IPS-15b (cell line): Measurements from ENCODE around the gene SULT1A1.
"Not testable (repeated sequence)": the region's sequence is repeated elsewhere in the genome, so short reads cannot be mapped to it uniquely, and the experiment has no call there.

Experiments used
- H3K27me3 ChIP-seq: one replicate; pipeline ENCODE4 v1.6.1; 2013; ENCODE audit warnings: low read length; ENCODE audit not compliant: control insufficient read depth, insufficient read depth
- H3K36me3 ChIP-seq: one replicate; pipeline ENCODE4 v1.6.1; 2013; ENCODE audit warnings: low read length; ENCODE audit not compliant: control insufficient read depth, insufficient read depth
- H3K4me1 ChIP-seq: one replicate; pipeline ENCODE4 v1.6.1; 2013; ENCODE audit warnings: mild to moderate bottlenecking, low read length; ENCODE audit not compliant: control insufficient read depth, insufficient read depth
- H3K4me3 ChIP-seq: one replicate; pipeline ENCODE4 v1.5.1; 2013; ENCODE audit warnings: low read depth, low read length
- H3K9ac ChIP-seq: one replicate; pipeline ENCODE4 v1.6.1; 2013; ENCODE audit warnings: low read depth, mild to moderate bottlenecking, low read length
- H3K9me3 ChIP-seq: one replicate; pipeline ENCODE4 v1.6.1; 2013; ENCODE audit warnings: mild to moderate bottlenecking, low read length; ENCODE audit not compliant: control insufficient read depth, insufficient read depth

SULT1A1 gene

GRCh38 chr16:28596115-28596630 is 13.7 kb downstream of the SULT1A1 start:
- H3K36me3 ChIP-seq, result peaks cover under 1% of the 10 kb centered on the region
- H3K9me3 ChIP-seq, result no peaks in the 10 kb centered on the region
- no peak overlapping the region for H3K9ac ChIP-seq
- H3K4me1 ChIP-seq, result no peaks in the 10 kb centered on the region
- H3K4me3 ChIP-seq, result no peak overlapping the region
- no peaks in the 10 kb centered on the region for H3K27me3 ChIP-seq

- H3K9ac ChIP-seq, H3K9me3 ChIP-seq, H3K4me3 ChIP-seq: not testable (repeated sequence)
Observed at GRCh38 chr16:28595451-28595850, 14.4 kb downstream of the SULT1A1 start.

GRCh38 chr16:28592979-28593553 is 16.8 kb downstream of the SULT1A1 start:
- no peaks in the 10 kb centered on the region for H3K4me1 ChIP-seq
- H3K27me3 ChIP-seq, result no peaks in the 10 kb centered on the region
- H3K9ac ChIP-seq, result no peak overlapping the region
- H3K4me3 ChIP-seq, result no peak overlapping the region
- no peaks in the 10 kb centered on the region for H3K9me3 ChIP-seq
- peaks cover 13% of the 10 kb centered on the region for H3K36me3 ChIP-seq

More at GRCh38 chr16:28595451-28595850, 14.4 kb downstream of the SULT1A1 start:
- H3K4me1 ChIP-seq, H3K36me3 ChIP-seq, H3K27me3 ChIP-seq: not testable (repeated sequence)

- H3K4me1 ChIP-seq, result no peaks in the 10 kb centered on the region
- H3K36me3 ChIP-seq, result peaks cover 13% of the 10 kb centered on the region
- no peaks in the 10 kb centered on the region for H3K9me3 ChIP-seq
- H3K9ac ChIP-seq, result no peak overlapping the region
- no peak overlapping the region for H3K4me3 ChIP-seq
- H3K27me3 ChIP-seq, result no peaks in the 10 kb centered on the region
Observed at GRCh38 chr16:28592511-28592910, 17.3 kb downstream of the SULT1A1 start.

- H3K27me3 ChIP-seq, result no peaks in the 10 kb centered on the region
- H3K9ac ChIP-seq, result no peak overlapping the region
- peaks cover 13% of the 10 kb centered on the region for H3K36me3 ChIP-seq
- no peaks in the 10 kb centered on the region for H3K9me3 ChIP-seq
- H3K4me3 ChIP-seq, result no peak overlapping the region
- H3K4me1 ChIP-seq, result no peaks in the 10 kb centered on the region
Observed at GRCh38 chr16:28591355-28591754, 18.5 kb downstream of the SULT1A1 start.

- peaks cover 13% of the 10 kb centered on the region for H3K36me3 ChIP-seq
- no peaks in the 10 kb centered on the region for H3K4me1 ChIP-seq
- H3K27me3 ChIP-seq, result no peaks in the 10 kb centered on the region
- H3K9me3 ChIP-seq, result no peaks in the 10 kb centered on the region
- no peak overlapping the region for H3K4me3 ChIP-seq
- no peak overlapping the region for H3K9ac ChIP-seq
Observed at GRCh38 chr16:28590384-28591340, 19.2 kb downstream of the SULT1A1 start.

- Histone ChIP-seq H3K4me3 (no peak overlapping the region), H3K9me3 (no peaks in the 10 kb centered on the region), H3K36me3 (peaks cover 13% of the 10 kb centered on the region), H3K4me1 (no peaks in the 10 kb centered on the region), H3K9ac (no peak overlapping the region), H3K27me3 (no peaks in the 10 kb centered on the region)
Observed at GRCh38 chr16:28589930-28590329, 19.9 kb downstream of the SULT1A1 start.

GRCh38 chr16:28589069-28589468 is 20.8 kb downstream of the SULT1A1 start:
- no peaks in the 10 kb centered on the region for H3K9me3 ChIP-seq
- H3K9ac ChIP-seq, result no peak overlapping the region
- H3K4me3 ChIP-seq, result no peak overlapping the region
- H3K4me1 ChIP-seq, result no peaks in the 10 kb centered on the region
- no peaks in the 10 kb centered on the region for H3K27me3 ChIP-seq
- peaks cover 13% of the 10 kb centered on the region for H3K36me3 ChIP-seq

GRCh38 chr16:28587386-28587785 is 22.5 kb downstream of the SULT1A1 start:
- Histone ChIP-seq H3K9ac (no peak overlapping the region), H3K4me1 (no peaks in the 10 kb centered on the region), H3K4me3 (no peak overlapping the region)

GRCh38 chr16:28586466-28586865 is 23.4 kb downstream of the SULT1A1 start:
- no peak overlapping the region for H3K9ac ChIP-seq
- H3K9me3 ChIP-seq, result no peaks in the 10 kb centered on the region
- H3K4me1 ChIP-seq, result no peaks in the 10 kb centered on the region
- peaks cover 13% of the 10 kb centered on the region for H3K36me3 ChIP-seq
- no peaks in the 10 kb centered on the region for H3K27me3 ChIP-seq
- no peak overlapping the region for H3K4me3 ChIP-seq

More at GRCh38 chr16:28587386-28587785, 22.5 kb downstream of the SULT1A1 start:
- H3K27me3 ChIP-seq, result no peaks in the 10 kb centered on the region
- H3K36me3 ChIP-seq, result peaks cover 13% of the 10 kb centered on the region
- H3K9me3 ChIP-seq, result no peaks in the 10 kb centered on the region

- no peak overlapping the region for H3K4me3 ChIP-seq
- H3K9me3 ChIP-seq, result no peaks in the 10 kb centered on the region
- no peaks in the 10 kb centered on the region for H3K27me3 ChIP-seq
- peaks cover 8% of the 10 kb centered on the region for H3K36me3 ChIP-seq
- no peak overlapping the region for H3K9ac ChIP-seq
- H3K4me1 ChIP-seq, result no peaks in the 10 kb centered on the region
Observed at GRCh38 chr16:28585674-28586073, 24.2 kb downstream of the SULT1A1 start.
